SU-DHL-6 (cell line): Measurements from ENCODE around the gene CLPSL2.

ENCODE experiments used
- H2AFZ ChIP-seq: fragments of 200-600 bp; sonication (generic); 2 replicates; pipeline ENCODE4 v1.6.1; 2014; ENCODE audit warnings: low read depth, mild to moderate bottlenecking, moderate library complexity, mixed read lengths, antibody characterized with exemption, low read length; ENCODE audit not compliant: severe bottlenecking
- H3F3A ChIP-seq: fragments of 200-600 bp; shearing (Covaris generic); 2 replicates; pipeline ENCODE4 v1.6.0; 2016; ENCODE audit warnings: antibody characterized with exemption, mild to moderate bottlenecking; ENCODE audit not compliant: insufficient read depth
- H3K27ac ChIP-seq: fragments of 200-600 bp; sonication (generic); 2 replicates; pipeline ENCODE4 v1.5.1; 2016; ENCODE audit warnings: low read depth, mild to moderate bottlenecking, low read length, moderate library complexity, mixed read lengths
- H3K27me3 ChIP-seq: fragments of 200-600 bp; sonication (generic), shearing (Covaris generic); 2 replicates; pipeline ENCODE4 v1.6.0; 2014; ENCODE audit warnings: mild to moderate bottlenecking, low read length
- H3K36me3 ChIP-seq: fragments of 200-600 bp; sonication (generic); 2 replicates; pipeline ENCODE4 v1.6.1; 2014; ENCODE audit warnings: mild to moderate bottlenecking, low read length, mixed read lengths
- H3K4me2 ChIP-seq: fragments of 300-600, 200-600 bp; shearing (Covaris generic), sonication (generic); 2 replicates; pipeline ENCODE4 v1.6.0; 2014; ENCODE audit warnings: low read length, low read depth, mild to moderate bottlenecking; ENCODE audit not compliant: poor library complexity, severe bottlenecking
- H3K4me3 ChIP-seq: fragments of 200-600 bp; sonication (generic); 2 replicates; pipeline ENCODE4 v1.5.1; 2014; ENCODE audit warnings: antibody characterized with exemption, low read length, mild to moderate bottlenecking, mixed read lengths; ENCODE audit not compliant: insufficient read depth, poor library complexity, severe bottlenecking
- H3K79me2 ChIP-seq: fragments of 200-600 bp; sonication (generic); 2 replicates; pipeline ENCODE4 v1.6.1; 2014; ENCODE audit warnings: mild to moderate bottlenecking, low read length, moderate library complexity; ENCODE audit not compliant: insufficient read depth
- H3K9ac ChIP-seq: fragments of 200-600 bp; sonication (generic); 2 replicates; pipeline ENCODE4 v1.7.0; 2014; ENCODE audit warnings: mild to moderate bottlenecking, low read length
- H3K9me2 ChIP-seq: fragments of 200-600 bp; sonication (generic); replicated peaks from 2 replicates; pipeline ENCODE4 v1.6.1; 2014; ENCODE audit warnings: low read length; ENCODE audit not compliant: insufficient read depth
- H3K9me3 ChIP-seq: fragments of 200-600 bp; sonication (generic); 2 replicates; pipeline ENCODE4 v1.6.1; 2014; ENCODE audit warnings: low read length, mixed read lengths; ENCODE audit not compliant: insufficient read depth
- H4K20me1 ChIP-seq: fragments of 200-600 bp; sonication (generic); 2 replicates; pipeline ENCODE4 v1.6.1; 2014; ENCODE audit warnings: low read depth, mild to moderate bottlenecking, antibody characterized with exemption, low read length, moderate library complexity, mixed read lengths
- CTCF ChIP-seq: fragments of 200-600 bp; sonication (generic); IDR thresholded peaks from one replicate; pipeline ENCODE4 v1.5.1; 2017; ENCODE audit warnings: antibody characterized with exemption, mild to moderate bottlenecking, low read length, moderate library complexity; ENCODE audit not compliant: insufficient read depth, poor library complexity, severe bottlenecking
- EZH2phosphoT487 ChIP-seq: fragments of 200-600 bp; sonication (generic), shearing (Covaris generic); conservative IDR thresholded peaks from 2 replicates; pipeline ENCODE4 v1.6.1; 2018; ENCODE audit warnings: mild to moderate bottlenecking, antibody characterized with exemption, low read length, moderate library complexity, mixed read lengths

Gene CLPSL2

DNA sequence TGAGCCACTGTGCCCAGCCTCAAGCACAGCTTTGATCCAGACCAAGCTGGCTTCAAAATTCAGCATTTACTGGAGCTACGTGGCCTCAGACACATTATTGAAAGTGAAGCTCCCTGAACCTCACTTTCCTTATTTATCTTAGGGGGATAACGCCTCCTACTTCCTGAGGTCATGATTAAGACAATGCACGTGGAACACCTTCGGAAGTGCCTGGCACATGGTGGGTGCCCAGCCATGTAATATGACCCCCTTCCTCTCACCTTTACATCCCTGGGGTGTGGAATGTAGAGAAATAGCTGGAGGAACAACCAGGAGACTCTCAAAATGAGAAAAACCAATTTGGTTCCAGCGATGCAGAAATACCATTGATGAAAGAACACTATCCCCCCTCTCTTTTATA is 22.3 kb downstream of the CLPSL2 start:
- no peak overlapping the region for H3K27ac ChIP-seq
- no peaks in the 10 kb centered on the region for H3K9me2 ChIP-seq
- no peaks in the 10 kb centered on the region for H3K36me3 ChIP-seq
- no peak overlapping the region for H2AFZ ChIP-seq
- H3K4me2 ChIP-seq = no peak overlapping the region
- no peaks in the 10 kb centered on the region for H3K27me3 ChIP-seq
- no peak for TF ChIP-seq CTCF
- TF ChIP-seq EZH2phosphoT487 = no peak
- no peaks in the 10 kb centered on the region for H3K79me2 ChIP-seq
- no peaks in the 10 kb centered on the region for H4K20me1 ChIP-seq
- no peak overlapping the region for H3K9ac ChIP-seq
- no peaks in the 10 kb centered on the region for H3K9me3 ChIP-seq
- H3K4me3 ChIP-seq = no peak overlapping the region
- no peaks in the 10 kb centered on the region for H3F3A ChIP-seq

DNA sequence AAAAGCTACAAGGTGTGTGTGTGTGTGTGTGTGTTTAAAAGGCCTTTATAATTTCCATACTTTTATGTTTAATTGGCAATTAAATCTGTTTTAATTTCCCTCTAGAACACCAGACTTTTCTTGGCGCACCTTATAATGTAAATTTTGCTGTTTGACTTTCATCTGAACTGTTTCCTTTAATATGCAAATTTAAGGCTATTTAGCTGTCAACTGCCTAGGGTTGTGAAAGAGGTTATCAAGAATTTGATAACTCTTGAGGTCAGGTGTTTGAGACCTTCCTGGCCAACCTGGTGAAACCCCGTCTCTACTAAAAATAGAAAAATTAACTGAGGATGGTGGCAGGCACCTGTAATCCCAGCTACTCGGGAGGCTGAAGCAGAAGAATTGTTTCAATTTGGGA is 24.8 kb downstream of the CLPSL2 start:
- TF ChIP-seq CTCF (no peak), EZH2phosphoT487 (no peak)
- no peaks in the 10 kb centered on the region for H3K36me3 ChIP-seq
- no peak overlapping the region for H3K4me3 ChIP-seq
- H2AFZ ChIP-seq = no peak overlapping the region
- no peaks in the 10 kb centered on the region for H4K20me1 ChIP-seq
- no peaks in the 10 kb centered on the region for H3K9me2 ChIP-seq
- no peaks in the 10 kb centered on the region for H3K9me3 ChIP-seq
- H3K27ac ChIP-seq = no peak overlapping the region
- H3K79me2 ChIP-seq = no peaks in the 10 kb centered on the region
- H3F3A ChIP-seq = no peaks in the 10 kb centered on the region
- H3K4me2 ChIP-seq = no peak overlapping the region
- H3K9ac ChIP-seq = no peak overlapping the region
- no peaks in the 10 kb centered on the region for H3K27me3 ChIP-seq

DNA sequence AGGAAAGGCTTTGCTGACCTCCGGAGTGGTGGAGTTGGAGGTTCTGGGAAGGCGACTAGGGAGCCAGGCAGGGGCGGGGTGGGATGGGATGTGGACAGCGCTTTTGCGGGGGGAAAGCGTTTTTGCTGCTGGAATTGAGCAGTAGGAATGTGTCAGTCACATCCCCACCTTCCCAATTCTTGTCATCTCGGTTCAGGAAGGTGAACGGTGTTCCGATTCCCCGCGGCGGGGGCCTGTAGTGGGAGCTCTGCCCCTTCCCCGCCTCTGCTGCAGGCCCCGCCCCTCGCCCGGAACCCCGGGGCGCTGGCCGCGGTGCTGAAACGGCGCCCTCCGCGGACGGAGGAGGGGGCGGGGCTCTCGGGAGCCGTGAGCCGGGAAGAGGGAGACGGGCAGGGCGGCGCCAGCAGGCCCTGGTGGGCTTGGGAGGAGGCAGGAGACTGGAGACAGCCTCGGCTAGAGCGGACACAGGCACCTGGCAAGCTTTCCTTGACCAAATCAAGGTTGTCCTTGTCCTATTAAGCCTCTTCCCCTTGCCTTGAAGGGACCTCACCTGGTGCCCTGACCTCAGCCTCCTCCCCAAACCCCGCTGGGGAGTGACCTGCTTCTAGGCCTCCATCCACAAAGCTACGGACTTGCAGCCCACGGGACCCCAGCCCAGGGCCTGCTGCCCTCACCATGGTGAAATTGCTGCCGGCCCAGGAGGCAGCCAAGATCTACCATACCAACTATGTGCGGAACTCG is 28.8 kb downstream of the CLPSL2 start, which contains the start of gene LHFPL5:
Gene LHFPL5, plus strand, starts transcription at position 357 of the 741 bp plus-strand sequence. Its CDS starts 319 bp downstream, at position 676.
- no peak within 1 kb of the TSS for H3K27ac ChIP-seq
- H2AFZ ChIP-seq = no peak within 1 kb of the TSS
- H3K27me3 ChIP-seq = no peaks in the 10 kb centered on the region; the same call in 1 of the 2 replicates
- H3K4me2 ChIP-seq = no peak within 1 kb of the TSS
- no peaks in the 10 kb centered on the region for H3K79me2 ChIP-seq
- no peaks in the 10 kb centered on the region for H3F3A ChIP-seq
- no peaks in the 10 kb centered on the region for H4K20me1 ChIP-seq
- TF ChIP-seq CTCF (no peak), EZH2phosphoT487 (no peak)
- no peaks in the 10 kb centered on the region for H3K36me3 ChIP-seq
- H3K9ac ChIP-seq = no peak within 1 kb of the TSS
- no peak within 1 kb of the TSS for H3K4me3 ChIP-seq
- H3K9me3 ChIP-seq = no peaks in the 10 kb centered on the region
- H3K9me2 ChIP-seq = no peaks in the 10 kb centered on the region
